ENCODE results near the gene TINCR.

TINCR gene

DNA sequence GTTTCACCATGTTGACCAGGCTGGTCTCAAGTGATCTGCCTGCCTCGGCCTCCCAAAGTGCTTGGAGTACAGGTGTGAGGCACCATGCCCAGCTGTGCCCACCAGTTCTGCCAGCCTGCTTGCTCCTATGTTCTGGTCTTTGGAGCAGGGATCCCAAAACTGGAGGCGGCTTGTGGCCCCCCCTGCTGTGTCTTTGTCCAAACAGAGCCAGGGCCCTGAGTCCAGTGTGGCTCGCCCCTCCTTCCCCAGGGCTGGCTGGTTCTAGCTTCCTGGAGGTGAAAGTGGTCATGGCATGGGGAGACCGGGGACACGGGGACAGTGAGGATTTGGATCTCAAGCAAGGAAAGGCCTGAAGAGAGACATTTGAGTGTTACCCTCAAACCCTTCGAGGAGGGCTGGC, 11.5 kb upstream of the TINCR start:
- H3K27ac ChIP-seq: no peak overlapping the region
- TF ChIP-seq, protein P1, sequence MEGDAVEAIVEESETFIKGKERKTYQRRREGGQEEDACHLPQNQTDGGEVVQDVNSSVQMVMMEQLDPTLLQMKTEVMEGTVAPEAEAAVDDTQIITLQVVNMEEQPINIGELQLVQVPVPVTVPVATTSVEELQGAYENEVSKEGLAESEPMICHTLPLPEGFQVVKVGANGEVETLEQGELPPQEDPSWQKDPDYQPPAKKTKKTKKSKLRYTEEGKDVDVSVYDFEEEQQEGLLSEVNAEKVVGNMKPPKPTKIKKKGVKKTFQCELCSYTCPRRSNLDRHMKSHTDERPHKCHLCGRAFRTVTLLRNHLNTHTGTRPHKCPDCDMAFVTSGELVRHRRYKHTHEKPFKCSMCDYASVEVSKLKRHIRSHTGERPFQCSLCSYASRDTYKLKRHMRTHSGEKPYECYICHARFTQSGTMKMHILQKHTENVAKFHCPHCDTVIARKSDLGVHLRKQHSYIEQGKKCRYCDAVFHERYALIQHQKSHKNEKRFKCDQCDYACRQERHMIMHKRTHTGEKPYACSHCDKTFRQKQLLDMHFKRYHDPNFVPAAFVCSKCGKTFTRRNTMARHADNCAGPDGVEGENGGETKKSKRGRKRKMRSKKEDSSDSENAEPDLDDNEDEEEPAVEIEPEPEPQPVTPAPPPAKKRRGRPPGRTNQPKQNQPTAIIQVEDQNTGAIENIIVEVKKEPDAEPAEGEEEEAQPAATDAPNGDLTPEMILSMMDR (conservative IDR thresholded peaks at IDR 0.05): no peak
- no peak for TF ChIP-seq ZFX (IDR thresholded peaks at IDR 0.05)

DNA sequence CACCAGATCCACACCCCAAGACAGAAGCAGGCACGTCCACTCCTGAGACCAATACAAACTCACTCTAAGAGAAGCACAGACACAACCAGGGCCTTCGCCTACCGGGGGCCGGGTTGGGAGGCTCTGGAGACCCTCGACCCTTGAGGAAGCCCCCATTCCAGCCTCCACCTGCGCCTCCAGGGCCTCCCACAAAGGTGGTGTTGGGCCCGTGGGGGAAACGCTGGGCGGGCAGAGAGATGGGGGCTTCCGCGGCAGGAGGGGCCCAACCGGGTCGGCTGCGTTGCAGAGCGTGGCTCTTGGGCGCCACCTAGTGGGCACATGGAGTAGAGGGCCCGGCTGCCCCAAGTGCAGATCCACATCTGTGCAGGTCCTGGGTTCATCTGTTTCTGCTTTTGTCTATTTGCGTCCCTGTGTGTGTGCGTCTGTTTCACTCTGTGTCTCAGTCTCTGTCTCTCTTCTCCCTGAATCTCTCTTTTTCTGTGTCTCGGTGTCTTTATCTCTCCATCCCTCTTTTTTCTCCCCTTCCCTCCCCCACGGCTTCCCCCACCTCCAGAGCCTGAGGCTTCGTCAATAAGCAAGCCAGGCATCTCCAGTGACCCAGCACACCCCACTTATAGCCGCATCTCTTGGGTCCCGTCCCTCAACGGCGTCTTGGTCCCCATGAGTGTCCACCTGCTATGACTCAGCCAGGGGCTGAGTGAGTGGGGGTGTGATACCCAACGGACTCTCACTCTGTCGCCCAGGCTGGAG, 10.5 kb upstream of the TINCR start:
- H3K27ac ChIP-seq: peak overlapping the region; percentile 53
- no peak for TF ChIP-seq ZFX (IDR thresholded peaks at IDR 0.05)
- TF ChIP-seq, protein P1 (conservative IDR thresholded peaks at IDR 0.05): peak; percentile 99

DNA sequence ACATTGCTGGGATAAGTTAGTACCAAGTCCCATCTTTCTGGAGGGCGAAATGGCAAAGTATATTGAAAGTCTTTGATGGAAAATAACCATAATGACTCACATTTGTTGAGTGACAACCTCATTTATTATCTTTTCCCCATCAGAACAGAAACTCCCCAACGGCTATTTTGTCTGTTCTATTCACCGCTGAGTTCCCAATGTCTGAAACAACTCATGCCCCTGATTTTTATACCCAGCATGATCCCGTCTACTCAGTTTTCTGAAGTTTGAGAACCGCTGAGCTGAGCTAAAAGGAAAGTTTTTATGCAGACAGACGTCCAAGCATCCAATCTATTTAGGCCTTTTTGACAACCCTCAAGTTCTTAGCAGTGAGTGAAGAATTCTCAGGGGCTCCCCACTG, 7.8 kb upstream of the TINCR start:
- no peak overlapping the region for H3K27ac ChIP-seq
- TF ChIP-seq, protein P1 (conservative IDR thresholded peaks at IDR 0.05): no peak
- no peak for TF ChIP-seq ZFX (IDR thresholded peaks at IDR 0.05)

GRCh38 chr19:5572556-5573286, 5.0 kb upstream of the TINCR start:
- no peak overlapping the region for H3K27ac ChIP-seq
- no peak for TF ChIP-seq ZFX (IDR thresholded peaks at IDR 0.05)
- TF ChIP-seq, protein P1 (conservative IDR thresholded peaks at IDR 0.05): no peak

GRCh38 chr19:5571777-5572176, 4.0 kb upstream of the TINCR start:
- TF ChIP-seq, protein P1 (conservative IDR thresholded peaks at IDR 0.05): no peak
- TF ChIP-seq ZFX (IDR thresholded peaks at IDR 0.05): no peak

GRCh38 chr19:5567970-5568407, 236 bp upstream of the TINCR start:
- no peak for TF ChIP-seq ZFX (IDR thresholded peaks at IDR 0.05)
- TF ChIP-seq, protein P1 (conservative IDR thresholded peaks at IDR 0.05): no peak
- H3K27ac ChIP-seq: no peak overlapping the region

More at GRCh38 chr19:5571777-5572176, 4.0 kb upstream of the TINCR start:
- H3K27ac ChIP-seq: no peak overlapping the region

DNA sequence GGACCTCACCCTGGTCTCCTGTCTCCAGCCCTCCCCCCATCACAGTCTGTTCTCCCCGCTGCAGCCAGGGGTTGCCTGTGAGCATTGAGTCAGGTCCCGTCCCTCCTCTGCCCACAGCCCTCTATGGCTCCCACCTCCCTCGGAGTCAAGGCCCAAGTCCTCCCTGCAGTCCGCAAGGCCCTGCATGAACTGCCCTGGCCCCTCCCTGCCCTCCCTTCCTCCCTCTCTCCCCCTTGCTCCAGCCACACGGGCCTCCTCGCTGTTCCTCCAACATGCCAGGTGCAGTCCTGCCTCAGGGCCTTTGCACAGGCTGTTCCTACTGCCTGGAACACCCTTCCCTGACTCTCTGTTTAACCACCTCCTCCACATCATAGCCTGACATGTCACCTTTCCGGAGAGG, 2.8 kb downstream of the TINCR start:
- no peak overlapping the region for H3K27ac ChIP-seq
- TF ChIP-seq ZFX (IDR thresholded peaks at IDR 0.05): no peak
- TF ChIP-seq, protein P1 (conservative IDR thresholded peaks at IDR 0.05): no peak
